K562 (cell line): Measurements from ENCODE around the gene KIN. TPM values are rescaled to one million over a fixed set of nuclear protein-coding genes. Genes with fewer than 3 reads are reported as not detected.

ENCODE experiments used
- NCOR1 ChIP-seq: fragments of 450-650 bp; IDR thresholded peaks from 2 replicates; pipeline ENCODE4 v1.6.1; 2016; ENCODE audit warnings: mild to moderate bottlenecking, moderate library complexity
- XRCC3 ChIP-seq: fragments of 450-650 bp; IDR thresholded peaks from 2 replicates; pipeline ENCODE4 v1.6.1; 2017; ENCODE audit warnings: mild to moderate bottlenecking, moderate library complexity
- ZSCAN29 ChIP-seq: fragments of 450-650 bp; IDR thresholded peaks from 2 replicates; pipeline ENCODE4 v1.6.1; 2017
- polyA plus RNA-seq, 8 experiments: library from polyadenylated mRNA; depleted of rRNA in 4 of 8; stranded (reverse) in 5 of 8; unstranded in 3 of 8; fragments of >200 nt; fragmentation: Nextera tagmentation in 2 of 8; fragmentation: Illumina TruSeq in 1 of 8; extraction: Ambion mirVana in 2 of 8; extraction: Trizol in 1 of 8; gene quantifications; 2 replicates each; pipeline versions ENCODE4 v1.2.1 to v1.2.3, GENCODE V29; 2011 to 2014; ENCODE audit warnings: inconsistent platforms in 1 of 8, missing spikeins in 1 of 8
- total RNA-seq, 7 experiments: library from RNA; depleted of rRNA in 6 of 7; stranded (reverse); fragments of >200 nt in 6 of 7; fragmentation: Illumina TruSeq in 2 of 7; extraction: Trizol in 2 of 7; gene quantifications; 2 replicates each; pipeline versions ENCODE4 v1.2.1 to v1.2.3, GENCODE V29; 2011 to 2021; ENCODE audit warnings: low replicate concordance in 1 of 7
- TF ChIP-seq, protein P1 (sequence below): sonication (generic); IDR thresholded peaks from 2 replicates; pipeline ENCODE4 v1.6.1; 2016
- TF ChIP-seq, protein P2 (sequence below): sonication (generic); formaldehyde crosslinking; IDR thresholded peaks from 2 replicates; pipeline ENCODE4 v1.8.0; 2022; ENCODE audit warnings: mild to moderate bottlenecking, missing genetic modification reagents, borderline replicate concordance

Gene KIN
- total and polyA plus RNA-seq, 9 of the 15 experiments (the other 6 are each of a cell fraction or from before 2014, with no cell fraction given): 11.7 to 35.6 (median 16.0) TPM

DNA sequence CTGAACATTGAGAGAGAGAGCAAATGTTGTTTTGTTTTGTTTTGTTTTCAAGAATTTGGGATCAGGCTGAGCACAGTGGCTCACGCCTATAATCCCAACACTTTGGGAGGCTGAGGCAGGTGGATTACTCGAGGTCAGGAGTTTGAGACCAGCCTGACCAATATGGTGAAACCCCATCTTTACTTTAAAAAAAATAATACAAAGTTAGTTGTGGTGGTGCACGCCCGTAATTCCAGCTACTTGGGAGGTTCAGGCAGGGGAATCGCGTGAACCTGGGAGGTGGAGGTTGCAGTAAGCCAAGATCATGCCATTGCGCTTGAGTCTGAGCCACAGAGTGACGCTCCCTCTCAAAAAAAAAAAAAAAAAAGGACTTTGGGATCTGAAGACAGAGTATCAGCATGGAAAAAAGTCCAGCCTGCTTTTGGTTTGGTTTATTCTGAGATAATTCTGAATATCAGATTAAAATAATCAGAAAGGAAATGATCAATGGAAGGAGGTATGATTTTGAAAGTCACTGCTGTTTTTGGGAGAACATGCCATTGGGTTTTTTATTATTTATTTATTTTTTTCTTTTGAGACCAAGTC, 86.5 kb downstream of the KIN start (continued):
- TF ChIP-seq, protein P1, sequence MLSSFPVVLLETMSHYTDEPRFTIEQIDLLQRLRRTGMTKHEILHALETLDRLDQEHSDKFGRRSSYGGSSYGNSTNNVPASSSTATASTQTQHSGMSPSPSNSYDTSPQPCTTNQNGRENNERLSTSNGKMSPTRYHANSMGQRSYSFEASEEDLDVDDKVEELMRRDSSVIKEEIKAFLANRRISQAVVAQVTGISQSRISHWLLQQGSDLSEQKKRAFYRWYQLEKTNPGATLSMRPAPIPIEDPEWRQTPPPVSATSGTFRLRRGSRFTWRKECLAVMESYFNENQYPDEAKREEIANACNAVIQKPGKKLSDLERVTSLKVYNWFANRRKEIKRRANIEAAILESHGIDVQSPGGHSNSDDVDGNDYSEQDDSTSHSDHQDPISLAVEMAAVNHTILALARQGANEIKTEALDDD: no peak
- no peak for TF ChIP-seq ZSCAN29
- no peak for TF ChIP-seq XRCC3
- TF ChIP-seq, protein P2, sequence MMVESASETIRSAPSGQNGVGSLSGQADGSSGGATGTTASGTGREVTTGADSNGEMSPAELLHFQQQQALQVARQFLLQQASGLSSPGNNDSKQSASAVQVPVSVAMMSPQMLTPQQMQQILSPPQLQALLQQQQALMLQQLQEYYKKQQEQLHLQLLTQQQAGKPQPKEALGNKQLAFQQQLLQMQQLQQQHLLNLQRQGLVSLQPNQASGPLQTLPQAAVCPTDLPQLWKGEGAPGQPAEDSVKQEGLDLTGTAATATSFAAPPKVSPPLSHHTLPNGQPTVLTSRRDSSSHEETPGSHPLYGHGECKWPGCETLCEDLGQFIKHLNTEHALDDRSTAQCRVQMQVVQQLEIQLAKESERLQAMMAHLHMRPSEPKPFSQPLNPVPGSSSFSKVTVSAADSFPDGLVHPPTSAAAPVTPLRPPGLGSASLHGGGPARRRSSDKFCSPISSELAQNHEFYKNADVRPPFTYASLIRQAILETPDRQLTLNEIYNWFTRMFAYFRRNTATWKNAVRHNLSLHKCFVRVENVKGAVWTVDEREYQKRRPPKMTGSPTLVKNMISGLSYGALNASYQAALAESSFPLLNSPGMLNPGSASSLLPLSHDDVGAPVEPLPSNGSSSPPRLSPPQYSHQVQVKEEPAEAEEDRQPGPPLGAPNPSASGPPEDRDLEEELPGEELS: no peak
- no peak for TF ChIP-seq NCOR1

Other genes with a start within 250 kb of the KIN start
- 2.5 and 3.2 TPM in 2 replicates for gene ITIH5, start 121.0 kb downstream of the KIN start, total RNA-seq (2014; rRNA removed)
- 2.4 and 3.0 TPM in 2 replicates for gene ITIH5, start 121.0 kb downstream of the KIN start, total RNA-seq (2014; rRNA removed; fragmentation: Illumina TruSeq; extraction: Trizol)
- gene ITIH5, start 121.0 kb downstream of the KIN start, total RNA-seq (2015; rRNA removed; fragmentation: Illumina TruSeq; extraction: Trizol): 2.4 and 2.6 TPM in 2 replicates
- 3.9 and 4.9 TPM in 2 replicates for gene ITIH5, start 121.0 kb downstream of the KIN start, total RNA-seq (2021)
- 0.32 and 0.52 TPM in 2 replicates for gene ITIH5, start 121.0 kb downstream of the KIN start, polyA plus RNA-seq (2011; rRNA removed)
- gene ITIH5, start 121.0 kb downstream of the KIN start, polyA plus RNA-seq (2014; fragmentation: Illumina TruSeq; extraction: Trizol): 3.9 and 4.5 TPM in 2 replicates
- under 1 TPM; 0.72 to 0.91 TPM for gene ITIH5, start 121.0 kb downstream of the KIN start, polyA plus RNA-seq (2014; fragmentation: Nextera tagmentation; extraction: Ambion mirVana)
- 3.0 and 5.2 TPM in 2 replicates for gene ITIH5, start 121.0 kb downstream of the KIN start, polyA plus RNA-seq (2014; rRNA removed)
- gene ITIH2, start 84.7 kb downstream of the KIN start, total RNA-seq (2014; rRNA removed): not detected in 2 replicates
- gene ITIH2, start 84.7 kb downstream of the KIN start, total RNA-seq (2014; rRNA removed; fragmentation: Illumina TruSeq; extraction: Trizol): not detected in 2 replicates
- not detected in 2 replicates for gene ITIH2, start 84.7 kb downstream of the KIN start, total RNA-seq (2015; rRNA removed; fragmentation: Illumina TruSeq; extraction: Trizol)
- 0.66 and 1.1 TPM in 2 replicates for gene ITIH2, start 84.7 kb downstream of the KIN start, total RNA-seq (2021)
- not detected in 2 replicates for gene ITIH2, start 84.7 kb downstream of the KIN start, polyA plus RNA-seq (2011; rRNA removed)
- not detected in 2 replicates for gene ITIH2, start 84.7 kb downstream of the KIN start, polyA plus RNA-seq (2014; fragmentation: Illumina TruSeq; extraction: Trizol)
- gene ITIH2, start 84.7 kb downstream of the KIN start, polyA plus RNA-seq (2014; fragmentation: Nextera tagmentation; extraction: Ambion mirVana): not detected
- gene ITIH2, start 84.7 kb downstream of the KIN start, polyA plus RNA-seq (2014; rRNA removed): not detected in 2 replicates
- 356 and 389 TPM in 2 replicates for gene ATP5F1C, start 184 bp upstream of the KIN start, total RNA-seq (2014; rRNA removed)
- gene ATP5F1C, start 184 bp upstream of the KIN start, total RNA-seq (2014; rRNA removed; fragmentation: Illumina TruSeq; extraction: Trizol): 559 and 608 TPM in 2 replicates
- 452 and 493 TPM in 2 replicates for gene ATP5F1C, start 184 bp upstream of the KIN start, total RNA-seq (2015; rRNA removed; fragmentation: Illumina TruSeq; extraction: Trizol)
- gene ATP5F1C, start 184 bp upstream of the KIN start, total RNA-seq (2021): 409 and 465 TPM in 2 replicates
- gene ATP5F1C, start 184 bp upstream of the KIN start, polyA plus RNA-seq (2011; rRNA removed): 766 and 904 TPM in 2 replicates
- gene ATP5F1C, start 184 bp upstream of the KIN start, polyA plus RNA-seq (2014; fragmentation: Illumina TruSeq; extraction: Trizol): 466 and 557 TPM in 2 replicates
- 1,000 to 10,000 TPM; 1,372 to 1,475 TPM for gene ATP5F1C, start 184 bp upstream of the KIN start, polyA plus RNA-seq (2014; fragmentation: Nextera tagmentation; extraction: Ambion mirVana)
- 557 and 719 TPM in 2 replicates for gene ATP5F1C, start 184 bp upstream of the KIN start, polyA plus RNA-seq (2014; rRNA removed)
- gene TAF3, start 30.5 kb upstream of the KIN start, total RNA-seq (2014; rRNA removed): 3.8 and 4.4 TPM in 2 replicates
- gene TAF3, start 30.5 kb upstream of the KIN start, total RNA-seq (2014; rRNA removed; fragmentation: Illumina TruSeq; extraction: Trizol): 3.3 and 4.4 TPM in 2 replicates
- gene TAF3, start 30.5 kb upstream of the KIN start, total RNA-seq (2015; rRNA removed; fragmentation: Illumina TruSeq; extraction: Trizol): 4.1 TPM in 2 replicates
- gene TAF3, start 30.5 kb upstream of the KIN start, total RNA-seq (2021): 9.2 and 9.6 TPM in 2 replicates
- gene TAF3, start 30.5 kb upstream of the KIN start, polyA plus RNA-seq (2011; rRNA removed): 2.4 and 2.8 TPM in 2 replicates
- 8.7 and 9.9 TPM in 2 replicates for gene TAF3, start 30.5 kb upstream of the KIN start, polyA plus RNA-seq (2014; fragmentation: Illumina TruSeq; extraction: Trizol)
- 1 to 10 TPM; 1.5 to 2.0 TPM for gene TAF3, start 30.5 kb upstream of the KIN start, polyA plus RNA-seq (2014; fragmentation: Nextera tagmentation; extraction: Ambion mirVana)
- 3.1 and 4.9 TPM in 2 replicates for gene TAF3, start 30.5 kb upstream of the KIN start, polyA plus RNA-seq (2014; rRNA removed)